Epithelial cell of esophagus (primary cell): ENCODE measurements around the gene CACNG5.

Source experiments
- DNase-seq: peaks from one replicate; pipeline ENCODE4 v3.0.0; 2010; ENCODE audit warnings: low read depth
- H3K4me3 ChIP-seq: 2 replicates; pipeline ENCODE4 v1.5.1; 2011; ENCODE audit warnings: mild to moderate bottlenecking, low read length, control low read depth
- CTCF ChIP-seq: IDR thresholded peaks from 2 replicates; pipeline ENCODE4 v1.5.1; 2011; ENCODE audit warnings: low read depth, mild to moderate bottlenecking, low read length, control low read depth, inconsistent platforms; ENCODE audit not compliant: insufficient read depth; ENCODE audit errors: missing control alignments

The CACNG5 gene

GRCh38 chr17:66885417-66885816 is 50.5 kb downstream of the CACNG5 start:
- TF ChIP-seq CTCF: no peak
- no peak for DNase-seq
- no peak overlapping the region for H3K4me3 ChIP-seq

GRCh38 chr17:66889480-66890230 is 54.7 kb downstream of the CACNG5 start:
- no peak for TF ChIP-seq CTCF
- DNase-seq: peak; percentile 58
- no peak overlapping the region for H3K4me3 ChIP-seq

- no peak for DNase-seq
- TF ChIP-seq CTCF: no peak
- H3K4me3 ChIP-seq: no peak overlapping the region
Measured at GRCh38 chr17:66892246-66892645, 57.3 kb downstream of the CACNG5 start.

GRCh38 chr17:66893382-66893781 is 58.5 kb downstream of the CACNG5 start:
- H3K4me3 ChIP-seq: no peak overlapping the region
- TF ChIP-seq CTCF: no peak
- no peak for DNase-seq

GRCh38 chr17:66893863-66894262 is 58.9 kb downstream of the CACNG5 start:
- H3K4me3 ChIP-seq: no peak overlapping the region
- TF ChIP-seq CTCF: no peak
- no peak for DNase-seq

GRCh38 chr17:66897141-66897540 is 62.2 kb downstream of the CACNG5 start:
- DNase-seq: no peak
- H3K4me3 ChIP-seq: no peak overlapping the region
- no peak for TF ChIP-seq CTCF

GRCh38 chr17:66898536-66898935 is 63.6 kb downstream of the CACNG5 start:
- DNase-seq: no peak

More at GRCh38 chr17:66898536-66898935, 63.6 kb downstream of the CACNG5 start:
- no peak for TF ChIP-seq CTCF
- H3K4me3 ChIP-seq: no peak overlapping the region
